CD4-positive, alpha-beta T cell treated with Interleukin-4 for 4 hours (primary cell): ENCODE data around the gene MRS2.

Experiments used
- DNase-seq: peaks from one replicate; pipeline ENCODE4 v3.0.0-alpha.2; 2020

Gene MRS2

GRCh38 chr6:24436979-24437378 lies 34.2 kb downstream of the MRS2 start:
- DNase-seq: no peak

GRCh38 chr6:24439858-24440539 lies 37.3 kb downstream of the MRS2 start:
- no peak for DNase-seq

- no peak for DNase-seq
These were observed 38.3 kb downstream of the MRS2 start for GRCh38 chr6:24440897-24441598.

GRCh38 chr6:24441599-24441904 lies 38.8 kb downstream of the MRS2 start:
- DNase-seq: no peak

- DNase-seq: no peak
These were observed 41.9 kb downstream of the MRS2 start for GRCh38 chr6:24444588-24444987.

- no peak for DNase-seq
These were observed 43.0 kb downstream of the MRS2 start for GRCh38 chr6:24445704-24446103.

- no peak for DNase-seq
These were observed 43.9 kb downstream of the MRS2 start for GRCh38 chr6:24446670-24447069.

- DNase-seq: no peak
These were observed 45.7 kb downstream of the MRS2 start for GRCh38 chr6:24448396-24448795.

- DNase-seq: no peak
These were observed 46.2 kb downstream of the MRS2 start for GRCh38 chr6:24448828-24449525.

GRCh38 chr6:24451581-24452388 lies 49.0 kb downstream of the MRS2 start:
- no peak for DNase-seq

- no peak for DNase-seq
These were observed 51.2 kb downstream of the MRS2 start for GRCh38 chr6:24453921-24454320.

- no peak for DNase-seq
These were observed 51.7 kb downstream of the MRS2 start for GRCh38 chr6:24454452-24454851.

GRCh38 chr6:24455061-24455460 lies 52.3 kb downstream of the MRS2 start:
- DNase-seq: no peak

GRCh38 chr6:24458134-24458533 lies 55.4 kb downstream of the MRS2 start:
- DNase-seq: no peak

GRCh38 chr6:24458941-24459340 lies 56.2 kb downstream of the MRS2 start:
- DNase-seq: no peak

- DNase-seq: no peak
These were observed 58.2 kb downstream of the MRS2 start for GRCh38 chr6:24460966-24461365.

- no peak for DNase-seq
These were observed 61.7 kb downstream of the MRS2 start for GRCh38 chr6:24464253-24465038.

- no peak for DNase-seq
These were observed 67.1 kb downstream of the MRS2 start for GRCh38 chr6:24469811-24470210.

GRCh38 chr6:24472181-24472580 lies 69.4 kb downstream of the MRS2 start:
- no peak for DNase-seq
